A549 (cell line): ENCODE data around the gene C19orf12. TPM values are rescaled to one million over a fixed set of nuclear protein-coding genes. Genes with fewer than 3 reads are reported as not detected.
A peak's percentile ranks its signal among the peaks of the same experiment; 100 is the strongest.

Experiments
- ATAC-seq, 2 experiments: fragments of 200-7000 bp in 1 of 2; fragments of >200 bp in 1 of 2; cut with Nextera tagmentation in 1 of 2; cut with Tn5 transposase in 1 of 2; 3 replicates each; pipeline versions ENCODE4 v1.8.0 to v1.9.1; 2018 to 2020; ENCODE audit warnings: mild to moderate bottlenecking in 1 of 2, moderate library complexity in 1 of 2
- CTCF ChIA-PET: fragments of 300-600 bp; sonication (Branson Sonifier 250); formaldehyde crosslinking; extraction: SDS; loops from one replicate; lab custom pipeline; 2021; ENCODE audit warnings: antibody characterized with exemption, inconsistent platforms; lab: Yijun Ruan, JAX
- POLR2A ChIA-PET: fragments of 350-600 bp; formaldehyde crosslinking; extraction: SDS; loops from one replicate; lab custom pipeline; 2021; ENCODE audit warnings: antibody characterized with exemption, inconsistent platforms; lab: Yijun Ruan, JAX
- DNase-seq, 2 experiments: peaks; one replicate each; pipeline versions ENCODE4 v3.0.0 to v3.0.0-alpha.2; 2011 to 2016; ENCODE audit warnings: low read depth in 1 of 2, low spot score in 1 of 2
- FAIRE-seq: peaks from 2 replicates; lab custom pipeline; 2011; peaks lifted over from hg19 to GRCh38; lab: Jason Lieb, UNC
- H3K27ac ChIP-seq, 2 experiments: fragments of >200 bp; sonication (Bioruptor Twin); formaldehyde crosslinking; 3 replicates each; pipeline ENCODE4 v1.5.1; 2016 to 2017
- H3K4me1 ChIP-seq: fragments of >200 bp; sonication (Bioruptor Twin); formaldehyde crosslinking; 3 replicates; pipeline ENCODE4 v1.6.1; 2016
- H3K4me2 ChIP-seq: fragments of >200 bp; sonication (Bioruptor Twin); formaldehyde crosslinking; 3 replicates; pipeline ENCODE4 v1.6.1; 2016
- H3K4me3 ChIP-seq: fragments of >200 bp; sonication (Bioruptor Twin); formaldehyde crosslinking; 3 replicates; pipeline ENCODE4 v1.5.1; 2016
- H3K9me3 ChIP-seq: fragments of >200 bp; sonication (Bioruptor Twin); formaldehyde crosslinking; 3 replicates; pipeline ENCODE4 v1.6.1; 2016
- CBX8 ChIP-seq: fragments of 200-600 bp; sonication (generic); IDR thresholded peaks from 2 replicates; pipeline ENCODE4 v1.6.1; 2016
- CHD2 ChIP-seq: fragments of 150-350 bp; IDR thresholded peaks from 2 replicates; pipeline ENCODE4 v1.6.1; 2014; ENCODE audit warnings: low read length; ENCODE audit not compliant: partially characterized antibody
- EHF ChIP-seq: fragments of 250-450 bp; sonication (Bioruptor Pico); IDR thresholded peaks from 2 replicates; pipeline ENCODE4 v1.5.0; 2020; ENCODE audit warnings: mild to moderate bottlenecking
- FOSL2 ChIP-seq, 2 experiments: fragments of 450-650 bp in 1 of 2; fragments of >200 bp in 1 of 2; sonication (Bioruptor Twin) in 1 of 2; formaldehyde crosslinking; IDR thresholded peaks; 2 replicates each; pipeline versions ENCODE4 v1.5.0 to v1.6.1; 2016 to 2020; ENCODE audit warnings: mild to moderate bottlenecking in 1 of 2, moderate library complexity in 1 of 2
- FOXS1 ChIP-seq: fragments of 250-450 bp; sonication (Bioruptor Pico); IDR thresholded peaks from 2 replicates; pipeline ENCODE4 v1.5.0; 2020; ENCODE audit warnings: mild to moderate bottlenecking, moderate library complexity
- HDAC2 ChIP-seq: fragments of 200-600 bp; sonication (generic); IDR thresholded peaks from 2 replicates; pipeline ENCODE4 v1.6.1; 2016
- HOXB5 ChIP-seq: fragments of 250-450 bp; sonication (Bioruptor Pico); IDR thresholded peaks from 2 replicates; pipeline ENCODE4 v1.5.0; 2020; ENCODE audit warnings: mild to moderate bottlenecking, moderate library complexity
- JUNB ChIP-seq: fragments of >200 bp; sonication (Bioruptor Twin); formaldehyde crosslinking; IDR thresholded peaks from 2 replicates; pipeline ENCODE4 v1.6.1; 2016
- MYC ChIP-seq: IDR thresholded peaks from 2 replicates; pipeline ENCODE4 v1.6.1; 2012; ENCODE audit warnings: mild to moderate bottlenecking, inconsistent platforms, low read length, improper control_type of control experiment, borderline replicate concordance
- NFE2L2 ChIP-seq: fragments of 150-350 bp; conservative IDR thresholded peaks from 2 replicates; pipeline ENCODE4 v1.6.1; 2014; ENCODE audit warnings: low read length
- NPAS2 ChIP-seq: fragments of 250-450 bp; sonication (Bioruptor Pico); IDR thresholded peaks from 2 replicates; pipeline ENCODE4 v1.8.0; 2022; ENCODE audit warnings: mild to moderate bottlenecking, moderate library complexity, borderline replicate concordance
- NR3C1 ChIP-seq: fragments of >200 bp; sonication (Bioruptor Twin); formaldehyde crosslinking; IDR thresholded peaks from 3 replicates; pipeline ENCODE4 v1.6.1; 2017
- POLR2A ChIP-seq: IDR thresholded peaks from 2 replicates; pipeline ENCODE4 v1.6.1; 2012; ENCODE audit warnings: mild to moderate bottlenecking, low read length
- RAD21 ChIP-seq, 2 experiments: fragments of >200 bp in 1 of 2; sonication (Bioruptor Twin) in 1 of 2; formaldehyde crosslinking in 1 of 2; IDR thresholded peaks in 1 of 2; conservative IDR thresholded peaks in 1 of 2; 2 replicates in 1 of 2; 3 replicates in 1 of 2; pipeline ENCODE4 v1.6.1; 2012 to 2018; ENCODE audit warnings: inconsistent platforms in 1 of 2
- RFX5 ChIP-seq: fragments of 450-650 bp; IDR thresholded peaks from 2 replicates; pipeline ENCODE4 v1.7.1; 2014; ENCODE audit warnings: antibody characterized with exemption, mild to moderate bottlenecking, moderate library complexity
- RNF2 ChIP-seq: fragments of 200-600 bp; sonication (generic); IDR thresholded peaks from 2 replicates; pipeline ENCODE4 v1.6.1; 2016; ENCODE audit warnings: low read depth, mild to moderate bottlenecking, antibody characterized with exemption, moderate library complexity, borderline replicate concordance
- TP53 ChIP-seq: fragments of 250-450 bp; sonication (Bioruptor Pico); IDR thresholded peaks from 2 replicates; pipeline ENCODE4 v1.5.0; 2021; ENCODE audit warnings: mild to moderate bottlenecking, moderate library complexity
- USF2 ChIP-seq: fragments of 450-650 bp; IDR thresholded peaks from 2 replicates; pipeline ENCODE4 v1.6.1; 2014; ENCODE audit warnings: antibody characterized with exemption
- WGBS: methylation state at CpG from one replicate; pipeline ENCODE4 v1.1.6; 2017; ENCODE audit errors: missing lambda C conversion rate; 5-methylcytosine and 5-hydroxymethylcytosine counted together
- polyA plus RNA-seq, 4 experiments: library from polyadenylated mRNA; depleted of rRNA in 3 of 4; stranded (reverse); fragments of >200 nt; fragmentation: RNase III in 1 of 4; extraction: RNeasy Plus Mini Kit Qiagen cat#74134 plus additional on column Dnase treatment in 1 of 4; gene quantifications; 2 replicates in 3 of 4; 3 replicates in 1 of 4; pipeline ENCODE4 v1.2.3, GENCODE V29; 2011 to 2017
- TF ChIP-seq, protein P1 (sequence below): IDR thresholded peaks from 2 replicates; pipeline ENCODE4 v1.6.1; 2012
- TF ChIP-seq, protein P2 (sequence below): fragments of 150-350 bp; IDR thresholded peaks from 2 replicates; pipeline ENCODE4 v1.6.1; 2014; ENCODE audit warnings: low read depth, mild to moderate bottlenecking, low read length

Gene C19orf12
- polyA plus RNA-seq, 2 of the 4 experiments (the other 2 are of a cell fraction) = 34.3 to 35.2 TPM

DNA sequence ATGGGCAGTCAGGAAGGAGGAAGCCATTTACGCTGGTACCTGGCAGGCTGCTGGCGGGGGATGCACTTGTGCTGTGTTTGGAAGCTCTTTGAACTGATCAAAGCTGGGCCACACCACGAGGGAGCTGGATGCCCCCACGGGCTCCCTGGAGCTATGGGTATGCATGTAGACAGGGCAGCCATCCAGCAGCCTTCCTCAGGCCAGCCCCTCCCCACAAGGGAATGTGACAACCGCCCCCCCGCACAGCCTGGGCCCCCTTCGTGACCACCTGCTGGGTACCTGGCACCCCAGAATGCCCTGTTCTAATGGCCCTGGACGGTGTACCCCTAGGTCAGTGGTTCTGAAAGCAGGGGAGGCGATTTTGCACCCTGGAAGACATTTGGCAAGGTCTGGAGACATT is 42.5 kb upstream of the C19orf12 start:
- Histone ChIP-seq H3K4me1 (no peaks in the 10 kb centered on the region), H3K4me2 (no peak overlapping the region), H3K9me3 (no peaks in the 10 kb centered on the region), H3K4me3 (no peak overlapping the region), H3K27ac (no peak overlapping the region)
- ChIA-PET CTCF (interaction anchor here (1.2 to 16.1 kb wide), 8 partner anchors 14 to 892 kb away, joined by 3 to 301 read pairs (median 51); no protein-coding TSS in a partner anchor), POLR2A (no interaction called here)
- 42% methylated on average over 8 of the region's 9 CpGs for WGBS
- ATAC-seq (no peak), DNase-seq (no peak), FAIRE-seq (no peak)
- TF ChIP-seq FOSL2 (IDR thresholded peaks at IDR 0.05) (no peak), FOSL2 (CRISPR knock-in tag; IDR thresholded peaks at IDR 0.05) (no peak), NPAS2 (CRISPR knock-in tag) (no peak), RAD21 (conservative IDR thresholded peaks at IDR 0.05 in 1 of 2, IDR thresholded peaks at IDR 0.05 in 1 of 2) (no peak), NR3C1 (no peak), CHD2 (no peak), RNF2 (no peak), POLR2A (no peak), EHF (CRISPR knock-in tag) (no peak), MYC (no peak)
- TF ChIP-seq, protein P1, sequence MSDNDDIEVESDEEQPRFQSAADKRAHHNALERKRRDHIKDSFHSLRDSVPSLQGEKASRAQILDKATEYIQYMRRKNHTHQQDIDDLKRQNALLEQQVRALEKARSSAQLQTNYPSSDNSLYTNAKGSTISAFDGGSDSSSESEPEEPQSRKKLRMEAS = no peak

GRCh38 chr19:29753934-29754305 is 38.9 kb upstream of the C19orf12 start:
- POLR2A ChIA-PET = no interaction called here
- WGBS = 69% methylated on average over 7 of the region's 7 CpGs

DNA sequence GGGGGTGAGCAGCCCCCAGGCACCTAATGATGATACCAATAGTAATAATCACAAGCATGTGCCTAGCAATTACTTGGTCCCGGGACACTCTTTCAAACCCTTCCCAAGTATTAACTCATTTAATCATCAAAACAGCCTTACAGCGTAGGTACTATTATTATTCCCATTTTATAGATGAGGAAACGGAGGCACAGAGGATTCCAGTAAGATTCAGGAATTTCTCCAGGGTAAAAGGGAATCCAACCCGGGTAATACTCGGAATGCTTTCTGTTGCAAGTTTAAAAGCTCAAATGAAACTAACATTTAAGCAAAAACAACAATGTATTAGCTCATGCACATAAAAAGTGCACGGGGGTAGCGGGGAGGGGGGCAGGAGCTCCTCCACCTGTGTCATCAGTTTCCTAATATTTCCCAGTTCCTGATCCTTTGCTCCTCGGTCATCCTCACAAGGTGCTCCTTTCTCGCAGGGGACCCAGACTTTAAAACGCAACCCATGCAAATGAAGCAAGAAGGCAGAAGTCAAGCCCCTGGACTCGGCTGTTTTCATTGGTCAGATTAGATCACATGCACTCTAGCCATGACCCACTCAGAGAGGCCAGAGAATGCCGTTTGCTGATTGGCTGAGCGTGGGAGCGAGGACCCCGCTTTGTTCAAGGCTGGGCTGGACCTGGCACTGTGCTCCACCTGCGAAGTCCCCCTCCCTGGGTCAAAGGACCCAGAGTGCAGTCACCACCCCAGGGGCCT is 38.3 kb upstream of the C19orf12 start:
- FAIRE-seq = peak; percentile 13
- no peak overlapping the region for H3K4me2 ChIP-seq

More at GRCh38 chr19:29753934-29754305, 38.9 kb upstream of the C19orf12 start:
- H3K4me1 ChIP-seq = no peaks in the 10 kb centered on the region
- no peak overlapping the region for H3K27ac ChIP-seq
- H3K4me3 ChIP-seq = no peak overlapping the region
- FAIRE-seq (no peak), ATAC-seq (peak; percentile 11 to 30; a peak in 3 of 6 replicates), DNase-seq (no peak)
- no peaks in the 10 kb centered on the region for H3K9me3 ChIP-seq
- CTCF ChIA-PET = interaction anchor here (3.1 to 16.1 kb wide), 6 partner anchors 17 to 121 kb away, joined by 11 to 301 read pairs (median 22); no protein-coding TSS in a partner anchor
- TF ChIP-seq EHF (CRISPR knock-in tag) (no peak), NFE2L2 (no peak), CBX8 (no peak), HDAC2 (no peak), TP53 (no peak), RFX5 (no peak), JUNB (no peak)
- TF ChIP-seq, protein P2, sequence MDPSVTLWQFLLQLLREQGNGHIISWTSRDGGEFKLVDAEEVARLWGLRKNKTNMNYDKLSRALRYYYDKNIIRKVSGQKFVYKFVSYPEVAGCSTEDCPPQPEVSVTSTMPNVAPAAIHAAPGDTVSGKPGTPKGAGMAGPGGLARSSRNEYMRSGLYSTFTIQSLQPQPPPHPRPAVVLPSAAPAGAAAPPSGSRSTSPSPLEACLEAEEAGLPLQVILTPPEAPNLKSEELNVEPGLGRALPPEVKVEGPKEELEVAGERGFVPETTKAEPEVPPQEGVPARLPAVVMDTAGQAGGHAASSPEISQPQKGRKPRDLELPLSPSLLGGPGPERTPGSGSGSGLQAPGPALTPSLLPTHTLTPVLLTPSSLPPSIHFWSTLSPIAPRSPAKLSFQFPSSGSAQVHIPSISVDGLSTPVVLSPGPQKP = no peak
- no peak overlapping the region for H3K4me2 ChIP-seq

More for the DNA sequence above, 38.3 kb upstream of the C19orf12 start:
- DNase-seq (no peak), ATAC-seq (peak; percentile 2 to 42; a peak in 3 of 6 replicates)
- ChIA-PET POLR2A (no interaction called here), CTCF (interaction anchor here (1.6 to 16.1 kb wide), 6 partner anchors 17 to 120 kb away, joined by 3 to 243 read pairs (median 16); no protein-coding TSS in a partner anchor)
- no peaks in the 10 kb centered on the region for H3K9me3 ChIP-seq
- 56% methylated on average over 16 of the region's 16 CpGs for WGBS
- H3K27ac ChIP-seq = no peak overlapping the region
- no peak overlapping the region for H3K4me3 ChIP-seq
- TF ChIP-seq FOXS1 (CRISPR knock-in tag) = no peak
- peak; percentile 44 for TF ChIP-seq USF2
- TF ChIP-seq HOXB5 (CRISPR knock-in tag) = no peak
- no peaks in the 10 kb centered on the region for H3K4me1 ChIP-seq
